Karpas-422 (cell line): ENCODE results near the gene SLC48A1. TPM values are rescaled to one million over a fixed set of nuclear protein-coding genes. Genes with fewer than 3 reads are reported as not detected.

Experiments used
- DNase-seq: peaks from one replicate; pipeline ENCODE4 v3.0.0-alpha.2; 2015
- H2AFZ ChIP-seq: fragments of 200-600 bp; sonication (generic); 2 replicates; pipeline ENCODE4 v1.6.1; 2014; ENCODE audit warnings: antibody characterized with exemption, low read length, mixed read lengths
- H3K27ac ChIP-seq: fragments of 200-600 bp; sonication (generic); 2 replicates; pipeline ENCODE4 v1.5.1; 2014; ENCODE audit warnings: mild to moderate bottlenecking, low read length, moderate library complexity
- H3K27me3 ChIP-seq: fragments of 200-600 bp; sonication (generic); 2 replicates; pipeline ENCODE4 v1.6.1; 2014; ENCODE audit warnings: low read length, mixed read lengths
- H3K36me3 ChIP-seq: fragments of 200-600 bp; sonication (generic); 2 replicates; pipeline ENCODE4 v1.6.1; 2014; ENCODE audit warnings: low read length, mixed read lengths; ENCODE audit not compliant: insufficient read depth
- H3K4me1 ChIP-seq: fragments of 200-600 bp; sonication (generic); 2 replicates; pipeline ENCODE4 v1.6.1; 2014; ENCODE audit warnings: mild to moderate bottlenecking, low read length, mixed read lengths
- H3K4me2 ChIP-seq: fragments of 200-600 bp; sonication (generic); 2 replicates; pipeline ENCODE4 v1.6.1; 2014; ENCODE audit warnings: low read length, low read depth, mild to moderate bottlenecking; ENCODE audit not compliant: poor library complexity, severe bottlenecking
- H3K4me3 ChIP-seq: fragments of 200-600 bp; sonication (generic); 2 replicates; pipeline ENCODE4 v1.5.1; 2014; ENCODE audit warnings: mild to moderate bottlenecking, antibody characterized with exemption, low read length, mixed read lengths
- H3K79me2 ChIP-seq: fragments of 200-600 bp; sonication (generic); 2 replicates; pipeline ENCODE4 v1.6.1; 2014; ENCODE audit warnings: mild to moderate bottlenecking, low read length, mixed read lengths
- H3K9ac ChIP-seq: fragments of 200-600 bp; sonication (generic); 2 replicates; pipeline ENCODE4 v1.6.0; 2014; ENCODE audit warnings: low read length
- H3K9me2 ChIP-seq: fragments of 200-600 bp; sonication (generic), shearing (Covaris generic); replicated peaks from 2 replicates; pipeline ENCODE4 v1.6.0; 2014; ENCODE audit warnings: mild to moderate bottlenecking, low read length, moderate library complexity; ENCODE audit not compliant: insufficient read depth
- H3K9me3 ChIP-seq: fragments of 300-700, 200-600 bp; sonication (generic); 2 replicates; pipeline ENCODE4 v1.6.1; 2014; ENCODE audit warnings: low read length, mixed read lengths
- H4K20me1 ChIP-seq: fragments of 200-600 bp; sonication (generic); 2 replicates; pipeline ENCODE4 v1.6.1; 2014; ENCODE audit warnings: mild to moderate bottlenecking, antibody characterized with exemption, low read length, low read depth; ENCODE audit not compliant: insufficient read depth
- total RNA-seq: library from RNA; depleted of rRNA; stranded (reverse); fragments of >200 nt; shearing (Covaris generic); gene quantifications from 2 replicates; pipeline ENCODE4 v1.2.3, GENCODE V29; 2014; ENCODE audit warnings: low replicate concordance

Gene SLC48A1
- total RNA-seq, 1 experiment from 2014 or later: 21.9 TPM

- Histone ChIP-seq H4K20me1 (no peaks in the 10 kb centered on the region), H3K27ac (no peak overlapping the region), H3K27me3 (no peaks in the 10 kb centered on the region), H3K4me1 (peaks cover 38% of the 10 kb centered on the region), H3K4me2 (no peak overlapping the region), H3K79me2 (no peaks in the 10 kb centered on the region), H3K9me3 (no peaks in the 10 kb centered on the region), H3K36me3 (no peaks in the 10 kb centered on the region), H3K9me2 (no peaks in the 10 kb centered on the region), H3K4me3 (no peak overlapping the region), H2AFZ (no peak overlapping the region), H3K9ac (no peak overlapping the region)
- no peak for DNase-seq
These were observed 21.5 kb upstream of the SLC48A1 start for GRCh38 chr12:47751561-47751960.

GRCh38 chr12:47752121-47752520, 20.9 kb upstream of the SLC48A1 start:
- Histone ChIP-seq H2AFZ (no peak overlapping the region), H3K9ac (no peak overlapping the region), H3K36me3 (no peaks in the 10 kb centered on the region), H3K79me2 (no peaks in the 10 kb centered on the region), H4K20me1 (no peaks in the 10 kb centered on the region), H3K27me3 (no peaks in the 10 kb centered on the region), H3K27ac (no peak overlapping the region), H3K4me1 (peaks cover 33% of the 10 kb centered on the region), H3K9me3 (no peaks in the 10 kb centered on the region), H3K4me2 (no peak overlapping the region), H3K9me2 (no peaks in the 10 kb centered on the region), H3K4me3 (no peak overlapping the region)
- no peak for DNase-seq

- no peak overlapping the region for H3K9ac ChIP-seq
- H3K9me3 ChIP-seq: no peaks in the 10 kb centered on the region
- H4K20me1 ChIP-seq: no peaks in the 10 kb centered on the region
- H3K4me1 ChIP-seq: peaks cover 29% of the 10 kb centered on the region
- no peak for DNase-seq
- no peak overlapping the region for H3K27ac ChIP-seq
- H2AFZ ChIP-seq: no peak overlapping the region
- no peak overlapping the region for H3K4me3 ChIP-seq
- no peaks in the 10 kb centered on the region for H3K9me2 ChIP-seq
- no peaks in the 10 kb centered on the region for H3K27me3 ChIP-seq
- no peak overlapping the region for H3K4me2 ChIP-seq
- H3K79me2 ChIP-seq: no peaks in the 10 kb centered on the region
- no peaks in the 10 kb centered on the region for H3K36me3 ChIP-seq
These were observed 20.5 kb upstream of the SLC48A1 start for GRCh38 chr12:47752552-47752951.

GRCh38 chr12:47753021-47754001, 19.7 kb upstream of the SLC48A1 start:
- Histone ChIP-seq H3K9ac (peak overlapping the region; percentile 30), H3K4me2 (peak overlapping the region; percentile 53), H3K79me2 (no peaks in the 10 kb centered on the region), H3K9me2 (no peaks in the 10 kb centered on the region), H3K9me3 (no peaks in the 10 kb centered on the region), H3K36me3 (no peaks in the 10 kb centered on the region), H3K4me1 (peaks cover 30% of the 10 kb centered on the region), H3K27me3 (no peaks in the 10 kb centered on the region), H3K27ac (no peak overlapping the region), H3K4me3 (peak overlapping the region; percentile 2; the same call in 1 of the 2 replicates), H2AFZ (peak overlapping the region; percentile 29; the same call in 1 of the 2 replicates), H4K20me1 (no peaks in the 10 kb centered on the region)
- peak; percentile 87 for DNase-seq

GRCh38 chr12:47754126-47754525, 18.9 kb upstream of the SLC48A1 start:
- Histone ChIP-seq H3K4me3 (peak overlapping the region; percentile 2; the same call in 1 of the 2 replicates), H3K9ac (peak overlapping the region; percentile 30; the same call in 1 of the 2 replicates), H4K20me1 (no peaks in the 10 kb centered on the region), H3K27me3 (no peaks in the 10 kb centered on the region), H3K9me3 (no peaks in the 10 kb centered on the region), H3K36me3 (no peaks in the 10 kb centered on the region), H3K27ac (no peak overlapping the region), H3K4me2 (peak overlapping the region; percentile 53), H3K79me2 (no peaks in the 10 kb centered on the region), H2AFZ (no peak overlapping the region), H3K4me1 (peaks cover 38% of the 10 kb centered on the region), H3K9me2 (no peaks in the 10 kb centered on the region)
- no peak for DNase-seq

- no peaks in the 10 kb centered on the region for H3K9me3 ChIP-seq
- no peak overlapping the region for H3K27ac ChIP-seq
- no peak overlapping the region for H3K4me2 ChIP-seq
- H4K20me1 ChIP-seq: no peaks in the 10 kb centered on the region
- no peaks in the 10 kb centered on the region for H3K36me3 ChIP-seq
- no peak for DNase-seq
- no peak overlapping the region for H2AFZ ChIP-seq
- H3K4me1 ChIP-seq: peaks cover 45% of the 10 kb centered on the region
- no peak overlapping the region for H3K4me3 ChIP-seq
- H3K9ac ChIP-seq: no peak overlapping the region
- H3K79me2 ChIP-seq: no peaks in the 10 kb centered on the region
- H3K9me2 ChIP-seq: no peaks in the 10 kb centered on the region
- no peaks in the 10 kb centered on the region for H3K27me3 ChIP-seq
These were observed 18.2 kb upstream of the SLC48A1 start for GRCh38 chr12:47754881-47755280.

- no peak for DNase-seq
- H3K27ac ChIP-seq: no peak overlapping the region
- H3K9ac ChIP-seq: no peak overlapping the region
- H3K4me2 ChIP-seq: no peak overlapping the region
- H3K4me1 ChIP-seq: peaks cover 45% of the 10 kb centered on the region
- no peaks in the 10 kb centered on the region for H3K79me2 ChIP-seq
- H4K20me1 ChIP-seq: no peaks in the 10 kb centered on the region
- H3K4me3 ChIP-seq: no peak overlapping the region
- no peak overlapping the region for H2AFZ ChIP-seq
- H3K9me3 ChIP-seq: no peaks in the 10 kb centered on the region
- no peaks in the 10 kb centered on the region for H3K27me3 ChIP-seq
- no peaks in the 10 kb centered on the region for H3K9me2 ChIP-seq
- no peaks in the 10 kb centered on the region for H3K36me3 ChIP-seq
These were observed 17.1 kb upstream of the SLC48A1 start for GRCh38 chr12:47755655-47756562.

GRCh38 chr12:47757364-47757839, 15.6 kb upstream of the SLC48A1 start:
- H3K9me3 ChIP-seq: no peaks in the 10 kb centered on the region
- no peaks in the 10 kb centered on the region for H3K27me3 ChIP-seq
- H3K36me3 ChIP-seq: no peaks in the 10 kb centered on the region
- no peaks in the 10 kb centered on the region for H4K20me1 ChIP-seq
- H3K4me3 ChIP-seq: no peak overlapping the region
- peaks cover 45% of the 10 kb centered on the region for H3K4me1 ChIP-seq
- no peak for DNase-seq
- no peak overlapping the region for H2AFZ ChIP-seq
- no peak overlapping the region for H3K9ac ChIP-seq
- no peaks in the 10 kb centered on the region for H3K79me2 ChIP-seq
- no peaks in the 10 kb centered on the region for H3K9me2 ChIP-seq
- no peak overlapping the region for H3K27ac ChIP-seq
- H3K4me2 ChIP-seq: no peak overlapping the region
